ENCODE measurements around the gene AHSG. TPM values are rescaled to one million over a fixed set of nuclear protein-coding genes. Genes with fewer than 3 reads are reported as not detected.

The AHSG gene
- total and polyA plus RNA-seq, 10 of the 15 experiments (the other 5 are each of a cell fraction or from before 2014, with no cell fraction given) = 0.06 to 0.90 (median 0.15) TPM; not detected in 7

DNA sequence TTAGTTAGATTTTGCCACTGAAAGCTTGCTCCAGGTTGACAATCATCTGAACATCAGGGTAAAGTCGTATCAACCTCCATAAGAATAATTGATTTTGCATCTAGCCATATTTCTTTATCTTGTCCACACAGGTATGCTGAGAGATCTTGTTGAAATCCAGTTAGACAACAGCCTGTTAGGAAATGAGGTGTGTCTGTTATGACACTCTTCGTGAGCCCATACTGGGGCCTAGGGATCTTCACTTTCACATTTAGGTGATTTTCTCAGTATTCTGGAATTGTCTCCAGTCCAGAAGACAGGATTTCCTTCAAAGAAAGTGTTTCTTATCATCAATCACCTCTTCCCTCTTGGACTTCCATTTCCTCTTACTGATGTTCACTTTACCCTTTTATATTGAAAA is 24.2 kb upstream of the AHSG start:
- no peaks in the 10 kb centered on the region for H3K79me2 ChIP-seq (ENCODE audit: control insufficient read depth, insufficient read depth, low read length)
- peaks cover 1 to 16% of the 10 kb centered on the region in 2 experiments; a peak in 3 of 4 replicates for H3K36me3 ChIP-seq (ENCODE audit: control insufficient read depth in 2 of 2, insufficient read depth in 2 of 2, low read length in 1 of 2)
- ChIA-PET RAD21 (ENCODE audit: unreplicated experiment) (no interaction called here), POLR2A (no interaction called here), SMC1A (ENCODE audit: uncharacterized antibody, unreplicated experiment) (no interaction called here), CTCF (interaction anchor here (0.6 to 2.9 kb wide), 3 partner anchors 21 to 28 kb away, joined by 3 to 11 read pairs (median 4); no protein-coding TSS in a partner anchor)
- 49% methylated on average over 2 of the region's 2 CpGs for WGBS (ENCODE audit: insufficient coverage, insufficient replicate concordance, low lambda C conversion rate, missing lambda C conversion rate)
- H3K9me3 ChIP-seq (replicated peaks; ENCODE audit: control insufficient read depth, insufficient read depth, low read length) = no peaks in the 10 kb centered on the region
- H3K4me3 ChIP-seq = no peak overlapping the region
- peaks cover 0 to 2% of the 10 kb centered on the region in 2 experiments; a peak in 1 of 4 replicates for H3K27me3 ChIP-seq (replicated peaks in 1 of 2; ENCODE audit: control insufficient read depth in 2 of 2, insufficient read depth in 2 of 2, low read length in 1 of 2)
- in situ Hi-C loops (cut with MboI) = no loop called here
- H3K27ac ChIP-seq (ENCODE audit: control insufficient read depth, insufficient read depth) = no peak overlapping the region
- FAIRE-seq (no peak), DNase-seq (ENCODE audit: low read depth, low spot score) (no peak), ATAC-seq (no peak)
- no peak overlapping the region for H3K9ac ChIP-seq (ENCODE audit: control insufficient read depth, insufficient read depth, low read length)
- H4K20me1 ChIP-seq (ENCODE audit: control insufficient read depth, insufficient read depth) = no peaks in the 10 kb centered on the region
- no peak overlapping the region for H3K4me2 ChIP-seq (ENCODE audit: control insufficient read depth, insufficient read depth)
- no TSS peak for BruUV-seq (replicated peaks)
- no peak overlapping the region for H2AFZ ChIP-seq (ENCODE audit: control insufficient read depth, low read depth, low read length)
- intact Hi-C loops (cut with micrococcal nuclease; ENCODE audit: unreplicated experiment) = no loop called here
- no peaks in the 10 kb centered on the region for H3K4me1 ChIP-seq (ENCODE audit: control insufficient read depth, insufficient read depth, low read length)
- TF ChIP-seq NR2C2 (IDR thresholded peaks at IDR 0.05; ENCODE audit: borderline replicate concordance, control insufficient read depth, insufficient read length, low read depth) (no peak), NFXL1 (IDR thresholded peaks at IDR 0.05; ENCODE audit: borderline replicate concordance) (no peak), NFIC (IDR thresholded peaks at IDR 0.05; ENCODE audit: low read depth, low read length) (no peak), PAX8 (IDR thresholded peaks at IDR 0.05) (no peak), TAF1 (IDR thresholded peaks at IDR 0.05; ENCODE audit: borderline replicate concordance, low read depth, low read length) (no peak), KAT2A (conservative IDR thresholded peaks at IDR 0.05; ENCODE audit: control insufficient read depth, low read depth, low read length) (no peak), NFYB (IDR thresholded peaks at IDR 0.05; ENCODE audit: insufficient read depth, low read depth, low read length) (no peak), PML (IDR thresholded peaks at IDR 0.05; ENCODE audit: low read length) (no peak), MYC (IDR thresholded peaks at IDR 0.05; ENCODE audit: insufficient read depth, insufficient read length, insufficient replicate concordance, low read length, severe bottlenecking) (no peak)
- TF ChIP-seq, protein P1, sequence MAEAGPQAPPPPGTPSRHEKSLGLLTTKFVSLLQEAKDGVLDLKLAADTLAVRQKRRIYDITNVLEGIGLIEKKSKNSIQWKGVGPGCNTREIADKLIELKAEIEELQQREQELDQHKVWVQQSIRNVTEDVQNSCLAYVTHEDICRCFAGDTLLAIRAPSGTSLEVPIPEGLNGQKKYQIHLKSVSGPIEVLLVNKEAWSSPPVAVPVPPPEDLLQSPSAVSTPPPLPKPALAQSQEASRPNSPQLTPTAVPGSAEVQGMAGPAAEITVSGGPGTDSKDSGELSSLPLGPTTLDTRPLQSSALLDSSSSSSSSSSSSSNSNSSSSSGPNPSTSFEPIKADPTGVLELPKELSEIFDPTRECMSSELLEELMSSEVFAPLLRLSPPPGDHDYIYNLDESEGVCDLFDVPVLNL (IDR thresholded peaks at IDR 0.05; ENCODE audit: low read depth, low read length) = no peak
- TF ChIP-seq, protein P2, sequence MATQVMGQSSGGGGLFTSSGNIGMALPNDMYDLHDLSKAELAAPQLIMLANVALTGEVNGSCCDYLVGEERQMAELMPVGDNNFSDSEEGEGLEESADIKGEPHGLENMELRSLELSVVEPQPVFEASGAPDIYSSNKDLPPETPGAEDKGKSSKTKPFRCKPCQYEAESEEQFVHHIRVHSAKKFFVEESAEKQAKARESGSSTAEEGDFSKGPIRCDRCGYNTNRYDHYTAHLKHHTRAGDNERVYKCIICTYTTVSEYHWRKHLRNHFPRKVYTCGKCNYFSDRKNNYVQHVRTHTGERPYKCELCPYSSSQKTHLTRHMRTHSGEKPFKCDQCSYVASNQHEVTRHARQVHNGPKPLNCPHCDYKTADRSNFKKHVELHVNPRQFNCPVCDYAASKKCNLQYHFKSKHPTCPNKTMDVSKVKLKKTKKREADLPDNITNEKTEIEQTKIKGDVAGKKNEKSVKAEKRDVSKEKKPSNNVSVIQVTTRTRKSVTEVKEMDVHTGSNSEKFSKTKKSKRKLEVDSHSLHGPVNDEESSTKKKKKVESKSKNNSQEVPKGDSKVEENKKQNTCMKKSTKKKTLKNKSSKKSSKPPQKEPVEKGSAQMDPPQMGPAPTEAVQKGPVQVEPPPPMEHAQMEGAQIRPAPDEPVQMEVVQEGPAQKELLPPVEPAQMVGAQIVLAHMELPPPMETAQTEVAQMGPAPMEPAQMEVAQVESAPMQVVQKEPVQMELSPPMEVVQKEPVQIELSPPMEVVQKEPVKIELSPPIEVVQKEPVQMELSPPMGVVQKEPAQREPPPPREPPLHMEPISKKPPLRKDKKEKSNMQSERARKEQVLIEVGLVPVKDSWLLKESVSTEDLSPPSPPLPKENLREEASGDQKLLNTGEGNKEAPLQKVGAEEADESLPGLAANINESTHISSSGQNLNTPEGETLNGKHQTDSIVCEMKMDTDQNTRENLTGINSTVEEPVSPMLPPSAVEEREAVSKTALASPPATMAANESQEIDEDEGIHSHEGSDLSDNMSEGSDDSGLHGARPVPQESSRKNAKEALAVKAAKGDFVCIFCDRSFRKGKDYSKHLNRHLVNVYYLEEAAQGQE (IDR thresholded peaks at IDR 0.05; ENCODE audit: low read depth, low read length) = no peak
- TF ChIP-seq, protein P3, sequence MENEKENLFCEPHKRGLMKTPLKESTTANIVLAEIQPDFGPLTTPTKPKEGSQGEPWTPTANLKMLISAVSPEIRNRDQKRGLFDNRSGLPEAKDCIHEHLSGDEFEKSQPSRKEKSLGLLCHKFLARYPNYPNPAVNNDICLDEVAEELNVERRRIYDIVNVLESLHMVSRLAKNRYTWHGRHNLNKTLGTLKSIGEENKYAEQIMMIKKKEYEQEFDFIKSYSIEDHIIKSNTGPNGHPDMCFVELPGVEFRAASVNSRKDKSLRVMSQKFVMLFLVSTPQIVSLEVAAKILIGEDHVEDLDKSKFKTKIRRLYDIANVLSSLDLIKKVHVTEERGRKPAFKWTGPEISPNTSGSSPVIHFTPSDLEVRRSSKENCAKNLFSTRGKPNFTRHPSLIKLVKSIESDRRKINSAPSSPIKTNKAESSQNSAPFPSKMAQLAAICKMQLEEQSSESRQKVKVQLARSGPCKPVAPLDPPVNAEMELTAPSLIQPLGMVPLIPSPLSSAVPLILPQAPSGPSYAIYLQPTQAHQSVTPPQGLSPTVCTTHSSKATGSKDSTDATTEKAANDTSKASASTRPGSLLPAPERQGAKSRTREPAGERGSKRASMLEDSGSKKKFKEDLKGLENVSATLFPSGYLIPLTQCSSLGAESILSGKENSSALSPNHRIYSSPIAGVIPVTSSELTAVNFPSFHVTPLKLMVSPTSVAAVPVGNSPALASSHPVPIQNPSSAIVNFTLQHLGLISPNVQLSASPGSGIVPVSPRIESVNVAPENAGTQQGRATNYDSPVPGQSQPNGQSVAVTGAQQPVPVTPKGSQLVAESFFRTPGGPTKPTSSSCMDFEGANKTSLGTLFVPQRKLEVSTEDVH (IDR thresholded peaks at IDR 0.05; ENCODE audit: low read depth, partially characterized antibody) = no peak
- TF ChIP-seq, protein P4, sequence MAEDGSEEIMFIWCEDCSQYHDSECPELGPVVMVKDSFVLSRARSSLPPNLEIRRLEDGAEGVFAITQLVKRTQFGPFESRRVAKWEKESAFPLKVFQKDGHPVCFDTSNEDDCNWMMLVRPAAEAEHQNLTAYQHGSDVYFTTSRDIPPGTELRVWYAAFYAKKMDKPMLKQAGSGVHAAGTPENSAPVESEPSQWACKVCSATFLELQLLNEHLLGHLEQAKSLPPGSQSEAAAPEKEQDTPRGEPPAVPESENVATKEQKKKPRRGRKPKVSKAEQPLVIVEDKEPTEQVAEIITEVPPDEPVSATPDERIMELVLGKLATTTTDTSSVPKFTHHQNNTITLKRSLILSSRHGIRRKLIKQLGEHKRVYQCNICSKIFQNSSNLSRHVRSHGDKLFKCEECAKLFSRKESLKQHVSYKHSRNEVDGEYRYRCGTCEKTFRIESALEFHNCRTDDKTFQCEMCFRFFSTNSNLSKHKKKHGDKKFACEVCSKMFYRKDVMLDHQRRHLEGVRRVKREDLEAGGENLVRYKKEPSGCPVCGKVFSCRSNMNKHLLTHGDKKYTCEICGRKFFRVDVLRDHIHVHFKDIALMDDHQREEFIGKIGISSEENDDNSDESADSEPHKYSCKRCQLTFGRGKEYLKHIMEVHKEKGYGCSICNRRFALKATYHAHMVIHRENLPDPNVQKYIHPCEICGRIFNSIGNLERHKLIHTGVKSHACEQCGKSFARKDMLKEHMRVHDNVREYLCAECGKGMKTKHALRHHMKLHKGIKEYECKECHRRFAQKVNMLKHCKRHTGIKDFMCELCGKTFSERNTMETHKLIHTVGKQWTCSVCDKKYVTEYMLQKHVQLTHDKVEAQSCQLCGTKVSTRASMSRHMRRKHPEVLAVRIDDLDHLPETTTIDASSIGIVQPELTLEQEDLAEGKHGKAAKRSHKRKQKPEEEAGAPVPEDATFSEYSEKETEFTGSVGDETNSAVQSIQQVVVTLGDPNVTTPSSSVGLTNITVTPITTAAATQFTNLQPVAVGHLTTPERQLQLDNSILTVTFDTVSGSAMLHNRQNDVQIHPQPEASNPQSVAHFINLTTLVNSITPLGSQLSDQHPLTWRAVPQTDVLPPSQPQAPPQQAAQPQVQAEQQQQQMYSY (CRISPR knock-in tag; IDR thresholded peaks at IDR 0.05) = no peak
